Head of caudate nucleus (tissue), 42 donors: ENCODE measurements around the gene SUPT4H1.
"Not testable (repeated sequence)": the region's sequence is repeated elsewhere in the genome, so short reads cannot be mapped to it uniquely, and the experiment has no call there.

Experiments
- DNase-seq, 42 donors: peaks; one replicate each; pipeline versions ENCODE4 v3.0.0 to v3.0.0-alpha.2; 2020 to 2021; ENCODE audit warnings: mixed read lengths in 7 of 42
- intact Hi-C: fragments of 100-400 bp; cut with DNase I; formaldehyde crosslinking; loops from one replicate; pipeline ENCODE4 v1.15.0; 2022

Gene SUPT4H1

DNA sequence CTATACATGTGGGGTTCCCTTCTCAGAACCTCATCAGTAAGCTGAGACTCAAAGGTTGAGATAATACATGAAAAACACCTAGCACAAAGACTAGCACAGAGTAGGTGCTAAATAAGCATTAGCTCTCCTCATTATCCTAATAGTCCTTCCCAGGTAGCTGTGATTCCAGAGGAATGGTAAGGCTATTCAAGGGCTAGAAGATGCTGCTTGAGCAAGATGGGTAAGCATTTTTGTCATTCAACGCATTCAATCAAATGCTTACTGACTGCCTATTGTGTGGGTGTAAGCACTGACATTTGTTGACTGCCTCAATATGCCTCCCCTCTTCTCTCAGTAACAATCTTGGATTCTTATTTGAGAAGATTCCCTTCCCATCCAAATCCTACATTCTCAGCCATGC lies 4.0 kb downstream of the SUPT4H1 start:
- no peak for DNase-seq

DNA sequence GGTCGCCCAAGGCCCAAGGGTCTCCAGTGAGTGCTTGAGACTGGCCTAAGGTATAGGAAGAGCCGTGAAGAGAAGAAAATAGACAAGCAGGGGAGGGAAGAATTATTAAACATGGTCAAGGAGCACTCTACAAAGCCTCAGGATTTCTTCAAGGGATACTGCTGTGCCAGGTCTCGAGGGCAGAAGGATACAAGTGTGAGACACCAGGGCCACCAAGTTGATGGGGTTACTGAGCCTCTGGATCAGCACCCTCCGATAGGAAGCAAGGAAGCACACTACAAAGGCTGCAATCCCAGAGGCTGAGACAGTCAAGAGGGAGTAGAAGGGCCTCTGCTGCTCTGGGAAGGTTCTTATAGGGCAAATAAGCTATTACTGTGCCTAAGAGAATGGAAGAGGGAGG lies 6.5 kb downstream of the SUPT4H1 start:
- no peak for DNase-seq
- intact Hi-C loops, result no loop called here

More for the DNA sequence above, 4.0 kb downstream of the SUPT4H1 start:
- intact Hi-C loops, result no loop called here

DNA sequence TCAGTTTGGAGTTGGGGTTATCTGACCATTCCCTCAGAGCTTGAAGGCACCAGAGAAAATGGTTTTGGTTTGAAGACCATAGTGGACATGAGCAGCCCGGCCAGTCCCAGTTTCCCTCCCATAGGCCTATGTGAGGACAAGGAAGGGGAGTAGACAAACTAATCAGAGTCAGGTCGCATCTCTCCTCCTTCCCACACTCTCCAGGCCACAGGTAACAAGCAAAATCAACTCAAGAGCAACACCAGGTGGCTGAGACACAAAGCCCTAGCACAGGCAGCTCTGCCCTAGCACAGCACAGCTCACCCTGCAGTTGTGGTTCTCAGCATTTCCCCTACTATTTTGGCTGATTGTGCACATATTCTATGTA lies 7.2 kb downstream of the SUPT4H1 start:
- no peak for DNase-seq
- intact Hi-C loops, result no loop called here

DNA sequence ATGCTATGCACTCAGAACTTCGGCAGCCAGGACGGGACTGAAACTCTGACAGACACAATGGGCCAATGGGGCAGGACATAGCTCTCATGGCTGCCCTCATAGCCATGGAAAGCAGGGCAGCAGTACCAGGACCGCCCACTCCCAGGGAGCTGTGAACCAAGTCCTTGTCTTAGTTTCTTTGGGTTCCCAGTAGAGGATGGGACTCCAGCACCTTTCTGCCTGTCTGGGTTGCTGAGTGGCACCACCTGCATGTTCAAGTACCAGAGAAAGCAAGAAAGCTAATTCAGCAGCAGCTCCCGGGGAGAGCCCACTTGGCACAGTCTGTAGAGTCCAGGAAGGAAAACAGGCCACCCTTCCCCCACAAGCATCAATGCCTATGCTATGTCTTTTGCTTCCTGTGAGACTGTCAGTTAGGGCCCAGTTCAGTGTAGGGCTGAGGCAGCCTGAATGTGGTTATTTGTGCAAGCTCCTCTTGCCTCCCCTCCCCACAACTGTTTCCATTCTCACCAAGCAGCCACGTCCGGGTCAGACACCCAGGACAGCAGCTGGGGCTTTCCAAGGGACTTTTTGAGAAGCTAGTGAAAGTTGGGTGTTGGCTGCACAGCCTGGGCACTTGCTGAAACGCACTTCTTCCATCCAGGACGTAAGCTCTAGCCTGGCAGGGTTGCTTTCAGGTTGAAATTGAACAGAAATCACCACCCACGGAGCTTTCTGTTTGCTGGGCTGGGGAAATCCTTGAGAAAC lies 7.8 kb downstream of the SUPT4H1 start:
- intact Hi-C loops, result no loop called here

DNA sequence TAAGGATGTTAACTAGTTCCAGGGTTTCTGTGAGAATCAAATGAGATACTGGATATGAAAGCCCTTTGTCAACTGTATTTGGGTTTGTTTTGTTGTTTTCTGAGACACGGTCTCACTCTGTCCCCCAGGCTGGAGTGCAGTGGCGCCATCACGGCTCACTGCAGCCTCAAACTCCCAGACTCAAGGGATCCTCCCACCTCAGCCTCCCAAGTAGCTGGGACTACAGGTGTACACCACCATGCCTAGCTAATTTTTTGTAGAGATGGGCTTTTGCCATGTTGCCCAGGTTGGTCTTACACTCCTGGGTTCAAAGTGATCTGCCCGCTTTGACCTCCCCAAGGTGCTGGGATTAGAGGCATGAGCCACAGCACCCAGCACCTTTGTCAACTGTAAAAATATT lies 8.9 kb downstream of the SUPT4H1 start:
- DNase-seq, result no peak
- intact Hi-C loops, result no loop called here

More for the DNA sequence above, 7.8 kb downstream of the SUPT4H1 start:
- peak in 3 of 42 donors; percentile 28 to 46 (median 38) for DNase-seq

DNA sequence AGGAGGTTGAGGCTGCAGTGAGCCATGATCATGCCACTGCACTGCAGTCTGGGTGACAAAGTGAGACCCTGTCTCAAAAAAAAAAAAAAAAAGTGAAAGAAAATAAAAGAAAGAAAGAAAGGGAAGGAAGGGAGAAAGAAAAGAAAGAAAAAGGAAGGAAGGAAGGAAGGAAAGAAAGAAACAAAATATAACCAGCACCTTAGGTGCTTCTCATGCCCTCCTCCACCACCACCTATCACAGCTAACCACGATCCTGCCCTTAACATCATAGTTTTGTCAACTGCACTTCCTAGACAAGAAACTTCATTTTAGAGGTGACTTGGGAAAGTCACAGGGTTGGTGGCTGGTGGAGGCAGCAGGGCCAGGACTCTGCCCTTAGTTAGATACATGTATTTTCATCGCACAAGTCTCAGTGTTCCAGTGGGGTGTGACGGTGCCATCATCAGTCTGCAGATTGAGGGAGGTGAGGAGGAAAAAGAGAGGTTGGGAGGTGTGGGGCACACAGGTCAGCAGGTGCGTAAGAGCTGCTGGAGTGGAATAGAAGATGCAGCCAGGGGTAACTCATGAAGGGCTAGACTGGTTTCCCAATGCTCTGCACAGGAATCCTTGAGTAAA lies 10.0 kb downstream of the SUPT4H1 start:
- DNase-seq, result no peak
- intact Hi-C loops, result no loop called here

DNA sequence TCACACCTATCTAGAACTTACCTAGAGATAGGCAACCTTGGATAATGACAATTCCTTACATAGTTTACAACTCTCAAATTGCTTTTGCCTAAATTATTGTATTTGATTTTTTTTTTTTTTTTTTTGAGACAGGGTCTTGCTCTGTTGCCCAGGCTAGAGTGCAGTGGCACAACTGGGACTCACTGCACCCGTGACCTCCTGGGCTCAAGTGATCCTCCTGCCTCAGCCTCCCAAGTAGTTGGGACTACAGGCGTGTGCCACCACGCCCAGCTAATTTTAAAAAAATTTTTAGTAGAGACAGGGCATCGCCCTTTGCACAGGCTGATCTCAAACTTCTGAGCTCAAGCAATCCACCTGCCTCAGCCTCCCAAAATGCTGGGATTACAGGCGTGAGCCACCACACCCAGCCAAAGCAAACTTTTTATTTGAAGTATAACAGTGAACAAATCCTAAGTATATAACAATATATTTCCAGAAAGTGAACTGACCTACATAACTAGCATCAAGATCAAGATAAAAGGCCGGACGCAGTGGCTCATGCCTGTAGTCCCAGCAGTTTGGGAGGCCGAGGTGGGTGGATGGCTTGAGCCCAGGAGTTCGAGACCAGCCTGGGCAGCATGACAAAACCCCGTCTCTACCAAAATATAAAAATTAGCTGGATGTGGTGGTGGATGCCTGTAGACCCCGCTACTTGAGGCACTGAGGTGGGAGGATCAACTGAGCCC lies 10.7 kb downstream of the SUPT4H1 start:
- DNase-seq, intact Hi-C loops: not testable (repeated sequence)

DNA sequence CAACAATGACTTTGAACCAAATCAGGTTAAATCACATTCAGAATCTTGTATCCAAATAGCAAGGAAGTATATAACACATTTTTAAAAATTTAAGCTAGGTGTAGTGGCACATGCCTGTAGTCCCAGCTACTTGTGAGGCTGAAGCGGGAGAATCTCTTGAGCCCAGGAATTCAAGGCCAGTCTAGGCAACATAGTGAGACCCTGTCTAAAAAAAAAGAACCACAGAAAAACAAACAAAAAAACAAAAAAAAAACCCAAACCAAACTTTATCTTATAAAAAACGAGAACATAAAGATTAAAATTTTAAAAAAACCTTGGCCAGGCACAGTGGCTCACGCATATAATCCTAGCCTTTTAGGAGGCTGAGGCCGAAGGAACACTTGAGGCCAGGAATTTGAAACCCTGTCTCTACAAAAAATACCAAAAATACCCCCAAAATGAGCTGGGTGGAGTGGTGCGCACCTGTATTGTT lies 11.6 kb downstream of the SUPT4H1 start:
- intact Hi-C loops, result no loop called here
- no peak for DNase-seq

DNA sequence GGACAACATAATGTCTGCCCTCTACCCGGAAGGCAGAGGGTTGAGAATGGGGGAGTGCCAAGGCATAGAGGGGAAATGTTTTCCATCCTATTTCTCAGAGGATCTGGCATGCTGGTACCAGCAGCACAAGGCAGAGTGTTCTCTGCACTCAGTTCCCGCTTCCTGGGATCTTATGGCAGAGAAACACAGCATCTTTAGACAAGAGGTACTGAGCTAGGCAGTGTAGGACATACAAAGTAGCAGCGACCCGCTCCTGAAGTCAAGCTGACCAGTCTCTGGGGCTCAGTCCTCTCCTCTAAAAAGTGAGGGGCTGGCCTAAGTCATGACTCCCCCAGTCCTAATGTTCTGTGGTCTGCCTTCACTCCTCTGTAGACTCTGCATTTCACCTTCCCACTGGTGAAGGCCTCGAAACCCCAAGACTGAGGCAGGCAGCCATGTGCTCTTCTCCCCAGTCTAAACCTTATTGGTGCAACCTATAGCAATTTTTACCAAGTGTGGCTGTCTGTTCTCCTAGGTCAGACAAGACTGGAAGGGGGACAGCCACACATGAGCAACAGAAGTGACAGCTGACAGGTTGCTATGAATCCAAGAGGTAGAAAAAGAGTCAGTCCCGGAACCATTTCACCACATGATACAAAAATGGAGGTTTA lies 12.1 kb downstream of the SUPT4H1 start:
- intact Hi-C loops, result no loop called here
- DNase-seq, result no peak

DNA sequence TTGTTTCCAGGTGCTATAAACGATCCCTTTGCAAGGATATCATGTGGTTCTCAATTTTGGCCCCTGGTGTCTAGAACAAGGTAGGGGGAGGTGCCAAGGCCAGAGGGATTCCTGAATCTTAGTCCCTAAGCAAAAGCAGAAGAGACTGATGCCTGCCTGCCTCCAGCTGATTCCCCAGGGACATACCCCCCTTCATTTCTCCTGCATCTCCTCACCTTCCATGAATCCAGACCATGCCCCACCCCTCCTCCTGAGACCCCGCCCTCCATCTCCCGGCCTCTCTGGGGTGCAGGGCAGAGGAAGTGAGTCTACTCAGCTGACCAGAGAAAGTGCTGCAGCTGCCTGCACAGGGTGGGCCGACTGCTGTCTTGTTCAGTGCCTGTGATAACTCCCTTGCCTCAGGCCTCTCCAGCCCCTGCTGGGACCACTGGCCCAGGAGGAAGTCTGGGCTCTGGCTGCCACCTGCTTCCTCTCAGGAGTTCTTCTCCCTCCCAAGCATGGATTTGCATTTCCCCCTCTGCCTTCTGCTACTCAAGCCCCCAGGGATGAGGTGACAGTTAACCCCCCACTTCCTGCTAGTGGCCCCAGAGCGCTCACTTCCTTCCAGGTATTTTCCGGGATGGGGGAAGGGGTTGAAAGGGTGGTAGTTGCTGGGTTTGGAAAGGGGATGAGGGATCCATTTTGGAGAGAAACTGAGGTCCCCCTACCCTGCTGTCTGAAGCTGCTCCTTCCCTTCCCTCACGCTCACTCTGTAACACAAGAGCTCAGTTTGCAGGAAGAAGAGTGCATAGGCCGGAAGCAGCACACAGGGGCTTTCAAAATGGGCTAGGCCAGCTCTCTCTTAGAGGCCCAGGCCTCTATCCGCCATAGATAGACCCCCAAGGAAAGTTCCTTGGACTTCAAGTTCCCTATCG lies 12.9 kb downstream of the SUPT4H1 start:
- DNase-seq, result peak in 7 of 42 donors; percentile 33 to 58 (median 39)
- intact Hi-C loops, result no loop called here

DNA sequence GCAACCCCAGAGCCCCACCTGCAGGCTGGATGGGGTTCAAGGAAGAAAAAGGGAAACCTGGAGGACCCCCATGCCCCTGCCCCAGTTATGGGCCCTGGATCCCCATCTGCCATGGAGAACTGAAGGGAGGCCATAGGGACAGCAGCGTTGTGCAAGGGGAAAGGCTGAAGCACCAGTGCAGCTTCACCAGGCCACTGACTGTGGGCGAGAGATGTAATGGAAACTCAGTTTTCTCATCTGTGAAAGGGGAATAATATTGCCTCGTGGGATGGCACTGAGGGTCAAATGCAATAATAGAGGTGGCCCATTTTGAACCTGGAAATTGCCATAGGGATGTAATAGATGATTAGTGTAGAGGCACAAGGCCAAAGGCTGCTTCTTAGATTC lies 13.6 kb downstream of the SUPT4H1 start:
- no peak for DNase-seq
- intact Hi-C loops, result no loop called here

DNA sequence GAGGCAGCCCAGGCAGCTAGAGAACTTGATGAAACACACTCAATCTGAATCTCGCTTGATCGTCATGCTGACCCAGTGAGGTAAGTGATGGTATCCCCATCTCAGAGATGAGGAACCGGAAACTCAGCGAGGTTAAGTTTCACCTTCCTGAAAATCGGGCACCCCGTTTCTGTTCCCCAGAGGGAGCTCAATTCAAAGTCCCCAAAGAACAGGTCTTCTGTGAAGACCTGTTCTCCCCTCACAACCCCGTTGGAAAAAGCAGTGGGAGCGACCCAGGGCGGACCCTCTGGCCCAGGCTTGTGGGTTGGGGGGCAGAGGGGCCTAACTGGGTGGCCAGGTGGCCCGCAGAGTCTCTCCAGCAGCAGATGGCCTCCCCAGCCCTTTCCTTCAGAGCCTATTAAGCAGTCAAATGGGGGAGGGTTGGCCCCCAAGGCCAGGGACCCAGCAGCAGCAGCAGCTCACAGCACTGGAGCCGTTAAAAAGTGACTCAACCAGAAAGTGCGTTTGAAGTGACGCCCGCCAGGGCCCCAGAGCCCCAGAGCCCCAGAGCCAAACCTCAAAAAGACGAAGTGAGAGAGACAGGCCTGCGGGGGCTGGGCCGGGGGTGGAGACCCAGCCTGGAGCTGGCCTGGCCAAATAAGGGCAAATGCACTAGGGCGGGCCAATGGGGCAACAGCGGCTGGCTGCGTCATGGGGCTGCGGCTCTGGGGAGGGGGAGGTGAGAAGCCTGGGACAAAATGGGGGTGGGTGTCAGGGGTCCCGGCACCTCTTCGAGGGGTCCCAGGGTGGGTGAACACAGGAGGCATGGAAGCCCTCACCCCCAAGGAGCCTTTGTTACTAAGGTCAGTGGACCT lies 14.2 kb downstream of the SUPT4H1 start:
- peak in 39 of 42 donors; percentile 42 to 85 (median 68) for DNase-seq
- intact Hi-C loops, result no loop called here

DNA sequence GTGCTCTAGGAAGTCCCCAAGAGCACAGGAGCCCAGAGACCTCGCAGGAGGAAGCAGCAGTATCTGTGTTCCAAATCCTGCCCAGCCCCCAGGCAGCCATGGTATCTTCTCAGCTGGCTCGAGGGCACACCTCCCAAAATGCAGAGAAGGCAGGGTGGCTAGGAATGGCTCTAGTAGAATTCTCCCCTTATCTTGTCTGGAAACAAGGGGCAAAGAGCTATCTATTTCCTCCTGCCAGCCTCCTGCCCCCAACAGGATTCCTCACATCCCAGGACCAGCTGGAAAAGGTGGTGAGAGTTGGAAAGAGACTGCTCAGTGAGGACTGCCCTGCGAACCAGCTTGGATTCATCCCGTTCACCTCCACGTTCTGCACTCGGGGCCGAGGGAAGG lies 14.8 kb downstream of the SUPT4H1 start:
- intact Hi-C loops, result no loop called here
- no peak for DNase-seq

DNA sequence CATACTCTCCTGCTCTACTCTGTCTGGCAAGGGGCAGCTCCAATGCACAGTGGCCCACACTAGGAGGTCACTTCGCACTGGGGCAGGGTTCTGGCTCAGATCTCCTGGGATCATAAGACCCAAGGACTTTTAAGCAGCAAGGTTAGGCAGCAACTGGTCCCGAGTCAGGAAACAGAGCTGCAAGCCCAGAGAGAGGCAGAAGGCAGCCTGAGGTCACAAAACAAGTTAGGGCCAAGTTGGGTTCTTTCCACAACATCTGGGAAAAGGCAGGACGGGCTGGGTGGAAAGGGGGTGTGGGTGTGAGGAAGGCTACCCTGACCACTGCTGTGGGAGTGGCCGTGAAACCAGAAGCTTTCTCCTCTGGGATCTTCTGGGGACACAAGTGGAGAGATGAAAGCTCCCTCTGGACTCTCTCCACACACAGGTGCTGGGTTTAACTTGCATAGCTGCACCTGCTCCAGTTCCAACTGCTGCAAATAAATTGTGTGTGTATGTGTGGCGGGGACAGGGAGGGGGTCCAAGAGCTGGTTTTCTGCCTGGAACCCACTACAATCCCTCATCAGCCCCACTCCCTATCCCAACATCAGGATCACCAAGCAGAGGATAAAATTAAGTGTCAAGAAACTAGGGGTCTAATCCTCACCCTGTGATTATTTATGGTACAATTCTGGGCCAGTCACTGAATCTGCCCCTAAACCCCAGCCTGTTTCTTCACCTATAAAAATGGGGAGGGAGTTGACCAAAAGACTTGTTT lies 15.4 kb downstream of the SUPT4H1 start:
- intact Hi-C loops, result no loop called here
- DNase-seq, result no peak

DNA sequence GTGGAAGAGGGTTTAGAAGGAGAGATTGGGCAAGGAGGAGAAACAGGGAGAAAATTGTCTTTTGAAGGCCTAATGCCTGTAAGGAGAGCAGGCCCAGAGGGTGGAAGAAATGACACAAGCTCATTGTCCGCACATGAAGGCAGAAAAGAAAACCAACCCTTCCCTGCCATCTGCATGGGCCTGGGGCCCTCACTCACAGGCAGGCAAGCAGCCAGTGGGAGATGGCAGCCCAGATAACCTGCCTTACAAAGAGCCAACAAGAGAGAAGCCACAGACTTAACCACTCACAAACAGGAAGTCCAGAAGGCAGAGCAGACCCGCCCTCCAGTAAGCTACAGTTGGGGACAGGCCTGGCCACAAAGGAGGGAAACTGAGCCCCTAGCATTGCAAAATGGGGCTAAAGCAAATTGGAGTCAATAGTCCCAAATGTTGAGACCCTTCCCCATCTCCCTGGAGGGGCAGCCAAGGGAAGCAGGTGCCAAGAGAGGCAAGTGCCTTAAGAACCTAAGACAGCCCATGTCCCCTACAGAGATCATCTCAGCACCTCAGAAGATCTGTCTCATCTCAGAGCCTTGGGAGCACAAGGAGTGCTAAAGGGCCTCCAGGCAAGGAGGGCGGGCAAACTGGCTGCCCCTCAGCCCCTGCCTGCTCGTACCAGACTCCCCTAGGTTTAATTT lies 16.1 kb downstream of the SUPT4H1 start:
- intact Hi-C loops, result no loop called here
- no peak for DNase-seq

DNA sequence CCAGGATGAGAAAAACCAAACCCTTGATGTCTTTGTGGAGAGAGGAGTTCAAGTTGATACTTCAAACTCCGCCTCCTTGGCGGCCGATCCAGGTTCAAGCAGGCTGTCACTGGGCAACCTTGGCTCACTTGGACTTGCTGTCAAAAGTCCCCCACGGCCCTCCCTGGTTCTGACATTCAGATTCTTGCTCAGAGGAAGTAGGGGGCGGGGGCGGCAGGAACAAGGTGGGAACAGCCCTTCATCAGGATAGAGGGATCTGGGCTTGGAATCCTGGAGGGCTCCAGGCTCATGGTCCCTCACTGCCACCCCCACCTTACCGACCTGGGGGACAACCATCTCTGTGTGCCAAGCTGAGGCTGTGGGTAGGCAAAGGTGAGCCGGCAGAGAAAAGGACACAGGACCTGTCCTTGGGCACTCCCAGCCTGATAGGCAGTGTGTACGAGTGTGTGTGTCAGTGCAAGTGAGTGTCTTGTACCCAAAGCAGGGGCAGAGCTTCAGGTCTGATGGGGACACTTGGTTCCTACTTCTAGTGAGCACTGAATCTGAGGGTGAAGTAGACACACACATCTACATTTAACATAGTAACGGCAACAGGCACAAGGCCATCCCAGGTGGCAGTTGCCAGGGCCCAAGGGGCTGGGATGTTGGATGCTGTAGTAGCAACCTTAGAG lies 16.8 kb downstream of the SUPT4H1 start:
- no peak for DNase-seq
- intact Hi-C loops, result no loop called here
